ENCODE measurements around the gene KRTAP5-10.

The KRTAP5-10 gene

GRCh38 chr11:71557257-71557656 is 8.1 kb upstream of the KRTAP5-10 start:
- Histone ChIP-seq H3K27ac (replicated peaks) (no peak overlapping the region), H3K4me3 (replicated peaks; ENCODE audit: insufficient read depth, low read length) (no peak overlapping the region), H3K27me3 (ENCODE audit: insufficient read depth, poor library complexity, severe bottlenecking) (no peaks in the 10 kb centered on the region)
- DNase-seq (ENCODE audit: low read depth in 1 of 2, low spot score in 1 of 2) = no peak
- no peak for TF ChIP-seq SPI1 (IDR thresholded peaks at IDR 0.05; ENCODE audit: borderline replicate concordance, low read depth)
- TF ChIP-seq POLR2AphosphoS5 (IDR thresholded peaks at IDR 0.05; ENCODE audit: low read depth) = no peak
- TF ChIP-seq REST (IDR thresholded peaks at IDR 0.05; ENCODE audit: insufficient replicate concordance, low read depth) = no peak
- TF ChIP-seq GABPA (IDR thresholded peaks at IDR 0.05; ENCODE audit: low read depth) = no peak
- no peak for TF ChIP-seq CTCF (IDR thresholded peaks at IDR 0.05; ENCODE audit: insufficient read depth, low read length)

- no peak for DNase-seq (ENCODE audit: low read depth in 1 of 2, low spot score in 1 of 2)
- no peak overlapping the region for H3K4me3 ChIP-seq (replicated peaks; ENCODE audit: insufficient read depth, low read length)
- no peaks in the 10 kb centered on the region for H3K27me3 ChIP-seq (ENCODE audit: insufficient read depth, poor library complexity, severe bottlenecking)
- no peak overlapping the region for H3K27ac ChIP-seq (replicated peaks)
- no peak for TF ChIP-seq SPI1 (IDR thresholded peaks at IDR 0.05; ENCODE audit: borderline replicate concordance, low read depth)
- no peak for TF ChIP-seq CTCF (IDR thresholded peaks at IDR 0.05; ENCODE audit: insufficient read depth, low read length)
- no peak for TF ChIP-seq REST (IDR thresholded peaks at IDR 0.05; ENCODE audit: insufficient replicate concordance, low read depth)
- TF ChIP-seq GABPA (IDR thresholded peaks at IDR 0.05; ENCODE audit: low read depth) = no peak
- no peak for TF ChIP-seq POLR2AphosphoS5 (IDR thresholded peaks at IDR 0.05; ENCODE audit: low read depth)
Measured at GRCh38 chr11:71558996-71559395, 6.4 kb upstream of the KRTAP5-10 start.

GRCh38 chr11:71562120-71562519 is 3.2 kb upstream of the KRTAP5-10 start:
- Histone ChIP-seq H3K27me3 (ENCODE audit: insufficient read depth, poor library complexity, severe bottlenecking) (no peaks in the 10 kb centered on the region), H3K27ac (replicated peaks) (no peak overlapping the region), H3K4me3 (replicated peaks; ENCODE audit: insufficient read depth, low read length) (no peak overlapping the region)
- DNase-seq (ENCODE audit: low read depth in 1 of 2, low spot score in 1 of 2) = no peak
- TF ChIP-seq POLR2AphosphoS5 (IDR thresholded peaks at IDR 0.05; ENCODE audit: low read depth) (no peak), REST (IDR thresholded peaks at IDR 0.05; ENCODE audit: insufficient replicate concordance, low read depth) (no peak), CTCF (IDR thresholded peaks at IDR 0.05; ENCODE audit: insufficient read depth, low read length) (no peak), GABPA (IDR thresholded peaks at IDR 0.05; ENCODE audit: low read depth) (no peak), SPI1 (IDR thresholded peaks at IDR 0.05; ENCODE audit: borderline replicate concordance, low read depth) (no peak)
